Keratinocyte (primary cell): Measurements from ENCODE around the gene CLBA1.

Experiments
- EZH2 ChIP-seq: IDR thresholded peaks from one replicate; pipeline ENCODE4 v1.6.1; 2012; ENCODE audit warnings: inconsistent platforms, mild to moderate bottlenecking, low read length, moderate library complexity
- TF ChIP-seq, protein P1 (sequence below), 3 experiments: IDR thresholded peaks in 1 of 3; conservative IDR thresholded peaks in 1 of 3; optimal IDR thresholded peaks in 1 of 3; 2 replicates in 2 of 3; 3 replicates in 1 of 3; pipeline versions ENCODE3 to v1.5.1; 2011; ENCODE audit warnings: low read length in 3 of 3, mild to moderate bottlenecking in 3 of 3, moderate library complexity in 2 of 3, control low read depth in 1 of 3, inconsistent platforms in 1 of 3; ENCODE audit not compliant: insufficient read depth in 2 of 3; ENCODE audit errors: extremely low read depth in 1 of 3

DNA sequence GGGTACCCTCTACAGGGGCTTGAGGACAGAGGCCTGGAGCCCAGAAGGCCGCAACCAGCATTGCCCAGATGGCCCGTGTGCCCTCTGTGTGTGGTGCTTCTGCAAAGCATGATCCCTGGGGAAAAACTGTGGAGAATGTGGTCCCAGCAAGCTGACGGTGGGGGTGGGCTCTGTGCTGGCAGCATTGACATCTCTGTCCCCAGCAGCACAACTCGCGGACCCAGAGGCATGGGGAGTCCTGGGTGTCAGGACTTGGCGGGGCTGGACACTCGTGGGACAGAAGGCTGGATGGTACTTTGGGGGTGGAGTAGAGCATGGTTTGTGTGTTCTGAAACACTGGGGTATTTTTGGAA, 4.3 kb downstream of the CLBA1 start:
- TF ChIP-seq, protein P1, sequence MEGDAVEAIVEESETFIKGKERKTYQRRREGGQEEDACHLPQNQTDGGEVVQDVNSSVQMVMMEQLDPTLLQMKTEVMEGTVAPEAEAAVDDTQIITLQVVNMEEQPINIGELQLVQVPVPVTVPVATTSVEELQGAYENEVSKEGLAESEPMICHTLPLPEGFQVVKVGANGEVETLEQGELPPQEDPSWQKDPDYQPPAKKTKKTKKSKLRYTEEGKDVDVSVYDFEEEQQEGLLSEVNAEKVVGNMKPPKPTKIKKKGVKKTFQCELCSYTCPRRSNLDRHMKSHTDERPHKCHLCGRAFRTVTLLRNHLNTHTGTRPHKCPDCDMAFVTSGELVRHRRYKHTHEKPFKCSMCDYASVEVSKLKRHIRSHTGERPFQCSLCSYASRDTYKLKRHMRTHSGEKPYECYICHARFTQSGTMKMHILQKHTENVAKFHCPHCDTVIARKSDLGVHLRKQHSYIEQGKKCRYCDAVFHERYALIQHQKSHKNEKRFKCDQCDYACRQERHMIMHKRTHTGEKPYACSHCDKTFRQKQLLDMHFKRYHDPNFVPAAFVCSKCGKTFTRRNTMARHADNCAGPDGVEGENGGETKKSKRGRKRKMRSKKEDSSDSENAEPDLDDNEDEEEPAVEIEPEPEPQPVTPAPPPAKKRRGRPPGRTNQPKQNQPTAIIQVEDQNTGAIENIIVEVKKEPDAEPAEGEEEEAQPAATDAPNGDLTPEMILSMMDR (optimal IDR thresholded peaks at IDR 0.05 in 1 of 3, IDR thresholded peaks at IDR 0.05 in 1 of 3, conservative IDR thresholded peaks at IDR 0.05 in 1 of 3; ENCODE audit: extremely low read depth in 1 of 3, insufficient read depth in 2 of 3, low read length in 3 of 3) = no peak
- TF ChIP-seq EZH2 = no peak
